Sciatic nerve (tissue), 2 donors: Measurements from ENCODE around the gene BMF. TPM values are rescaled to one million over a fixed set of nuclear protein-coding genes. Genes with fewer than 3 reads are reported as not detected.

Source experiments
- ATAC-seq: fragments of 200-7000 bp; cut with Tn5 transposase; one replicate; pipeline ENCODE4 v1.9.1; 2020; ENCODE audit warnings: mild to moderate bottlenecking, moderate library complexity
- DNase-seq: peaks from one replicate; pipeline ENCODE4 v3.0.0-alpha.2; 2020; ENCODE audit warnings: low spot score
- intact Hi-C: fragments of 100-400 bp; cut with DNase I; formaldehyde crosslinking; loops from one replicate; pipeline ENCODE4 v1.14.2; 2022
- total RNA-seq: library from RNA; stranded (reverse); fragmentation: NEBNext Ultra II Directional; extraction: Animal tissue kit (Norgen Biotek cat#: 25700); gene quantifications from one replicate; pipeline ENCODE4 v1.2.1, GENCODE V29; 2021
- donor health status: DM: no; HTN: no; CAD: no.
- donor health status: DM: no; HTN: no; CAD: no.

Gene BMF
- total RNA-seq, 1 donor from 2014 or later = 15.0 TPM

GRCh38 chr15:40058476-40059140 lies 50.1 kb downstream of the BMF start:
- intact Hi-C loops = no loop called here
- no peak for DNase-seq
- no peak for ATAC-seq

GRCh38 chr15:40055576-40056293 lies 52.9 kb downstream of the BMF start:
- ATAC-seq = peak; percentile 10
- intact Hi-C loops = no loop called here

DNA sequence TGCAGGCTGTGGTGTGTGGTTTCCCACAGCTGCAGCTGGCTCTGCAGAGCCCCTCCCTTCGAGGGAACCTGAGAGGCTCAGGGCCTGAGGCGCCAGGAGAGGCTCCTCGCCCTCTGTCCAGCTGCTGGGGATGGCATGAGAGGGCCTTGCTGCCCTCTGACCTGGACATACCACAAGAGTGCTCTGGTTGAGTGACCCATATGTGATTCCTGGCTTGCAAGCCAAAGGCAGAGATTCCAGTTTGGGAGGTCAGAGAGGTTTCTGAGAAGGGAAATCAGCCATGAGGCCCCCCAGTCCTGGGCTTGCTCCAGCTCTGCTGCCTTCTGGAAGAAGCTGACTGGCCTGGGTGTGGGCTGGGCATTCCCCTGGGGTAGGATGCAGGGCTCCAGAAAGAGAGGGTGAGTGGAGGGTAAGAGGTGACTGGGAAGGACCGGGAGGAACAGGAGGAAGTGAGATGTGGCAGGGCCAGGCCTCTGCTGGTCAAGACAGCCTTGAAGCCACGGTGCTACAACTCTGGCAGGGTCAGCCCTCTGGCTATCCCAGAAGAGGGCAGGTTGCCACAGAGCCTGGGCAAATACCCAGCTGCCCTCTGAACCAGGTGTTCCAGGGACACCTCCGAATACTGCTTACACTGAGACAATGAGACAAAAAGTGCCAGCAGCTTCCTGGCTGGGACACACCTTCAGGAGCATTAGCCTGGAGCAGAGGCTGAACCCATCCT lies 53.7 kb downstream of the BMF start:
- no peak for DNase-seq
- intact Hi-C loops = no loop called here
- ATAC-seq = peak; percentile 33

More at GRCh38 chr15:40055576-40056293, 52.9 kb downstream of the BMF start:
- no peak for DNase-seq

GRCh38 chr15:40054605-40054854 lies 54.1 kb downstream of the BMF start:
- intact Hi-C loops = no loop called here

DNA sequence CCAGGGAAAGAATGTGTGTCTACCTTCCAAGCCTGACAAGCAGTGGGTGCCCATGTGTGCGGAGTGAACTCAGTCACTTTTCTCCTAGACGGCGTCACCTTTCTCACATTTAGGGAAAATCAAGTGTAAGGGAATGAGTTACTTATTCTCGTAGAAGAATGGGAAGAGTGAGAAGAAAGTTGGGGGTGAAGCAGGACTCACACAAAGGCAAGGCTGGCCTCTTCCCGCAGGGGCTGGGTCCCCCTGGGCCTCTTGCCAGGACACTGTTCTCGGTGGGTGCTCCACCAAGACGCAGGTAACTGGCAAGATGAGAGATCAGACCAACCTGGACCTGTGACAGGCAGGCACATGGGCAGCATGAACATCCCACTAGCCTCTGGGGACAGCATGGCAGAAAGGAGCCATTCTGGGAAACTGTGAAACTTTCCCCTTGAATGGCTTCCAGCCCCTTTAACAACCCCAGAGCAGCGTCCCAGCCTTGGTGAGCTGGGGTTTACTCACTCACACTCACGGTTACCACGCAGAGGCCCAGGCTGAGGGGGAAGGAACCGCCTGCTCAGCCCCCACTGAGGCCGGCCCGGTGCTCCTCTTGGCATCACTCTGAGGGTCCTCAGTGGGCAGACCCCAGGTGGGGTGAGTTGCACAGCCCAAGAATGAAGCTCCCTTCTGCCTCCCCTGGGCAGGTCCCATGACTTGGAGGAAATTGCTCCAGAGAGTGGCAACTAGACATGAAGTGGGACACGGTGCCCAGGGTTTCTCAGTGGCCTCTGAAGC lies 54.7 kb downstream of the BMF start:
- intact Hi-C loops = no loop called here

More at GRCh38 chr15:40054605-40054854, 54.1 kb downstream of the BMF start:
- DNase-seq = no peak
- no peak for ATAC-seq

GRCh38 chr15:40053079-40053830 lies 55.4 kb downstream of the BMF start:
- intact Hi-C loops = no loop called here
- ATAC-seq = no peak
- DNase-seq = no peak

More for the DNA sequence above, 54.7 kb downstream of the BMF start:
- DNase-seq = no peak
- ATAC-seq = peak; percentile 4

GRCh38 chr15:40052604-40053003 lies 56.1 kb downstream of the BMF start:
- DNase-seq = no peak
- no peak for ATAC-seq
- intact Hi-C loops = no loop called here

DNA sequence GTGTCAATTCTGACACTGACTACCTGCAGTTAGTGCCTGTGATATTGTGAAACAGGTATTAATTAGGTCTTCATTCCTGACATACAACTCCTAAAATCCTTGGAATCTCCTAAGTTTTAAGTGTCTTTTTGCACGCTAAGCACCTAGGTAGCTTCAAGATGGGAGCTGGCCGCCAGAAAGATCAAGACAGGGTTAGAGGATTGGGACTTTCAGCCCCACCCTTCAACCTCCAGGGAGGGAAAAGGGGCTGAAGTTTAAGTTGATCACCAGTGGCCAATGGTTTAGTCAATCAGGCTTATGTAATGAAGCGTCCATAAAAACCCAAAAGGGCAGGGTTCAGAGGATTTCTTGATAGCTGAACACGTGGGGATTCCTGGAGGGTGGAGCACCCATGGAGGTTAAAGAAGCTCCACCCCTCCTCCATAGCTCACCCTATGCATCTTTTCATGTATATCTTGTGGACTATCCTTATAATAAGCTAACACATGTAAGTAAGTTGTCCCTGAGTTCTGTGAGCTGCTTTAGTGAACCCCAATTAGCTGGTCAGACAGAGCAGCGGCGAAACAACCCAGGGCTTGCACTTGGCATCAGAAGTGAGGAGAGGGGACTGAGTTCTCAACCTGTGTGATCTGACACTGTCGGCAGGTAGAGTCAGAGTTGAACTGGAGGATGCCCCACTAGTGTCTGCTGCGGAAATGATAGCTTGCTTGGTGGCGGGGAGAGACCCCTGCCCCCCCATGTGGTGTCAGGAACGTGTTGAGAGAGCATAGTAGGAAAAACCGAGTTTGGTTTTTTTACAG lies 56.9 kb downstream of the BMF start:
- DNase-seq (no peak), ATAC-seq (no peak)
- intact Hi-C loops = no loop called here

- ATAC-seq (no peak), DNase-seq (no peak)
- intact Hi-C loops = no loop called here
Measured at GRCh38 chr15:40050788-40051470, 57.8 kb downstream of the BMF start.

- no peak for DNase-seq
- intact Hi-C loops = loop anchor here (5.0 kb wide), 1 partner anchor 223 kb away; no protein-coding TSS in a partner anchor
Measured at GRCh38 chr15:40048926-40049475, 59.7 kb downstream of the BMF start.

GRCh38 chr15:40048211-40048792 lies 60.4 kb downstream of the BMF start:
- intact Hi-C loops = loop anchor here (5.0 kb wide), 1 partner anchor 224 kb away; no protein-coding TSS in a partner anchor
- DNase-seq (no peak), ATAC-seq (no peak)

More at GRCh38 chr15:40048926-40049475, 59.7 kb downstream of the BMF start:
- ATAC-seq = no peak

DNA sequence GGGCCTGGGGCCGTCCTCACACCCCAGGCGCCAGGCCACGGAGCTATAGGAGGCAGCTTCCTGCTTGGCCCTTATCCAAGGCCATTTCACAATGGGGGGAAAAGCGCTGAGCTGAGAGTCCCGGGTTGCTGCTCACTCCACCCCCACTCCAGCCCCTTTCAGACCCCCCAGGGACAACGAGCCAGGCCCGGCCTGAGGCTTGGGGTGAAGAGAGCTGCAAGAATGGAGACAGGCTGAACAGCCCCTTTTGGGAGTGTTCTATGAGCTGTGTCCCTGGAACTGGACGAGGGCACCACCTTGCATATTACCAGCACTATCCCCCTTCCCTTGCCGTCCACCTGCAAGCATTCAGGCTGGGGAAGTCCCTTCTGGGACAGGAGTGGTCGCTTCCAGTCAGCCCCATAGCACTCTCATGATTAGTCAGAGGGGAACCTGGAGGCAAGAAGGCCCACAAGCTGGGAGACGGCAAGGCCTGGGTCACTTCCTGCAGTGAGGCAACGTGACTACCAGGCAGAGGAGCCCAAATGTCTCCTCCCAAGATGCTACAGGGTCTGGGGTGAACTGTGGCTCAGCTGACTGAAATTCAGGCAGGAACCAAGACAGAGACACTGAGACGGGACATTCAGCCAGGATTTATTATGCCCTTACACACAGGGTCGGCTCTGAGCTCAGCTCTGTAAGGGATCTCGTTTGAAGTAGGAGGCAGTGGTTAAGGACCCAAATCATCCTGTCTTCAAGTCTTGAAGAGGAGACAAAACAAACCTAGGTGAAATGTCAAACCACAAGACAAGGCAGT lies 61.1 kb downstream of the BMF start:
- peak; percentile 50 for ATAC-seq
- no peak for DNase-seq
- intact Hi-C loops = loop anchor here (5.0 kb wide), 1 partner anchor 225 kb away; no protein-coding TSS in a partner anchor

DNA sequence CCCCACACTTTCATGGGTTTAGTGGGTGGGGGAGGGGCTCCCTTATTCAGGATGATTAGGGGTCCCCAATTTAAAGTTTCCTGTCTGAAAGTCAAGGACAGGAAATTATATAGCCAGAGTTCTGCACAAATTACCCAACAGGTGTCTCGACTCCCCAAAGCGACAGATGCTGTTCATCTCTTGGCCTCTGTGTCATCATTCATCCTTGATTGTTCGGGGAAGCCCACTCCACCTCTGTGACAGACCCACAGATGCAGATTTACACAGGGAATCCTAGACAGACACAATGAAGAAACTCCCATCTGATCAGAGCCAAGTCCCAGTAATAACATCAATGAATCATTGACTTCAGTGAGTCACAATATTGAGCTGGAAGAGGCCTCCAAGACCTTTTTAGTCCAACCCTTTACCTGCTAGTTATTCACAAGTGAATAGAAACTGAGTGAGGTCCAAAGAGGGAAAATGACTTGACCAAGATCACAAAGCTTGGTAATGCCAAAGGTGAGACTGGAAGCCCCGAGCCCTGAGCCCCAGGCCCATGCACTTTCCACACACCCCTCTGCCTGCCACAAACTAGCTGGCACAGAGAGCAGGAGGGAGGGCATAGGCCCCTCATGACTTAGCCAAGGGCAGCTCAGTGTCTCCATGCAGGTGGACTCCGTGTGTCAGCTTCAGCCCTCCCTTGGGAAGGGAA lies 61.8 kb downstream of the BMF start:
- ATAC-seq (no peak), DNase-seq (no peak)
- intact Hi-C loops = loop anchor here (5.0 kb wide), 1 partner anchor 225 kb away; no protein-coding TSS in a partner anchor

GRCh38 chr15:40045572-40046217 lies 63.0 kb downstream of the BMF start:
- DNase-seq (no peak), ATAC-seq (peak; percentile 2)
- intact Hi-C loops = loop anchor here (5.0 kb wide), 1 partner anchor 227 kb away; no protein-coding TSS in a partner anchor
